DOHH2 (cell line): ENCODE measurements around the gene MAP3K4.

Experiments
- H3F3A ChIP-seq: fragments of 200-600 bp; sonication (generic), shearing (Covaris generic); 2 replicates; pipeline ENCODE4 v1.6.0; 2016; ENCODE audit warnings: antibody characterized with exemption, mild to moderate bottlenecking; ENCODE audit not compliant: control insufficient read depth, insufficient read depth
- H3K27ac ChIP-seq: fragments of 200-600 bp; sonication (generic); 2 replicates; pipeline ENCODE4 v1.5.1; 2014; ENCODE audit warnings: low read depth, mild to moderate bottlenecking, low read length, moderate library complexity
- H3K27me3 ChIP-seq: fragments of 200-600 bp; sonication (generic); 2 replicates; pipeline ENCODE4 v1.6.1; 2014; ENCODE audit warnings: mild to moderate bottlenecking, low read length, mixed read lengths; ENCODE audit not compliant: control insufficient read depth
- H3K36me3 ChIP-seq: fragments of 200-600 bp; sonication (generic); 2 replicates; pipeline ENCODE4 v1.6.1; 2014; ENCODE audit warnings: mild to moderate bottlenecking, low read length, moderate library complexity, mixed read lengths; ENCODE audit not compliant: control insufficient read depth
- H3K4me1 ChIP-seq: fragments of 200-600 bp; sonication (generic); 2 replicates; pipeline ENCODE4 v1.6.1; 2014; ENCODE audit warnings: mild to moderate bottlenecking, low read length, mixed read lengths; ENCODE audit not compliant: control insufficient read depth
- H3K4me2 ChIP-seq: fragments of 200-600 bp; sonication (generic); 2 replicates; pipeline ENCODE4 v1.6.0; 2014; ENCODE audit warnings: mild to moderate bottlenecking, low read length, moderate library complexity
- H3K4me3 ChIP-seq: fragments of 200-600 bp; sonication (generic); 2 replicates; pipeline ENCODE4 v1.5.1; 2014; ENCODE audit warnings: mild to moderate bottlenecking, low read length, mixed read lengths
- H3K79me2 ChIP-seq: fragments of 200-600 bp; sonication (generic); 2 replicates; pipeline ENCODE4 v1.6.1; 2014; ENCODE audit warnings: mild to moderate bottlenecking, low read length, mixed read lengths; ENCODE audit not compliant: control insufficient read depth
- H3K9me2 ChIP-seq: fragments of 200-600 bp; sonication (generic); replicated peaks from 2 replicates; pipeline ENCODE4 v1.6.1; 2014; ENCODE audit warnings: mild to moderate bottlenecking, low read length, mixed read lengths; ENCODE audit not compliant: control insufficient read depth
- H3K9me3 ChIP-seq: fragments of 200-600 bp; sonication (generic); 2 replicates; pipeline ENCODE4 v1.6.1; 2014; ENCODE audit warnings: antibody characterized with exemption, low read length, mixed read lengths; ENCODE audit not compliant: control insufficient read depth, insufficient read depth
- H4K20me1 ChIP-seq: fragments of 200-600 bp; sonication (generic); 2 replicates; pipeline ENCODE4 v1.6.0; 2014; ENCODE audit warnings: low read depth, mild to moderate bottlenecking, antibody characterized with exemption, low read length, moderate library complexity; ENCODE audit not compliant: control insufficient read depth, insufficient read depth
- EZH2phosphoT487 ChIP-seq: fragments of 200-600 bp; sonication (generic); IDR thresholded peaks from 2 replicates; pipeline ENCODE4 v1.6.1; 2017; ENCODE audit warnings: borderline replicate concordance, mild to moderate bottlenecking, antibody characterized with exemption, low read length, moderate library complexity, mixed read lengths
- TF ChIP-seq, protein P1 (sequence below): fragments of 200-600 bp; sonication (generic); IDR thresholded peaks from one replicate; pipeline ENCODE4 v1.5.1; 2014; ENCODE audit warnings: antibody characterized with exemption, mild to moderate bottlenecking, low read depth, low read length; ENCODE audit not compliant: poor library complexity, severe bottlenecking

The MAP3K4 gene

DNA sequence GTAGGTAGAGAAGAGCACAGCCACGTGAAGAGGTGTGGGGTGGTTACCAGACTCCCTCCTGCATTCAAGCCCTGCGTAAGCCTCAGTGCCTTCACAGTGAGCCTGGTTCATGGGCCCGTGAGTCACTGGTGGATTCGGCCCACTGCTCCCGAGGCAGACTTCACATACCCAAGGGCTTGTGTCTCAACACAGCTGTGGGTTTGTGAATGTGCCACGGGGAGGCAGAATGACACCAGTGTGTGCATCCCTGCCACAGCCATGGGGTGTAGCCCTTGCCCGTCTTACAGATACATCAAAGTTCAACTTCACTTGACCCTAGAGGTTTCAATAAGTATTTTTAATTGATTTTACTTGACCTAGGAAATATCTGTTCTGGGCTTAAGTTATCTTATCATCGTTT is 108.5 kb downstream of the MAP3K4 start:
- no peak overlapping the region for H3K4me2 ChIP-seq
- no peaks in the 10 kb centered on the region for H3F3A ChIP-seq
- no peak overlapping the region for H3K4me3 ChIP-seq
- H3K27me3 ChIP-seq, result no peaks in the 10 kb centered on the region
- no peak overlapping the region for H3K27ac ChIP-seq
- H3K79me2 ChIP-seq, result no peaks in the 10 kb centered on the region
- peaks cover 69% of the 10 kb centered on the region for H3K36me3 ChIP-seq
- no peaks in the 10 kb centered on the region for H3K4me1 ChIP-seq
- TF ChIP-seq, protein P1, sequence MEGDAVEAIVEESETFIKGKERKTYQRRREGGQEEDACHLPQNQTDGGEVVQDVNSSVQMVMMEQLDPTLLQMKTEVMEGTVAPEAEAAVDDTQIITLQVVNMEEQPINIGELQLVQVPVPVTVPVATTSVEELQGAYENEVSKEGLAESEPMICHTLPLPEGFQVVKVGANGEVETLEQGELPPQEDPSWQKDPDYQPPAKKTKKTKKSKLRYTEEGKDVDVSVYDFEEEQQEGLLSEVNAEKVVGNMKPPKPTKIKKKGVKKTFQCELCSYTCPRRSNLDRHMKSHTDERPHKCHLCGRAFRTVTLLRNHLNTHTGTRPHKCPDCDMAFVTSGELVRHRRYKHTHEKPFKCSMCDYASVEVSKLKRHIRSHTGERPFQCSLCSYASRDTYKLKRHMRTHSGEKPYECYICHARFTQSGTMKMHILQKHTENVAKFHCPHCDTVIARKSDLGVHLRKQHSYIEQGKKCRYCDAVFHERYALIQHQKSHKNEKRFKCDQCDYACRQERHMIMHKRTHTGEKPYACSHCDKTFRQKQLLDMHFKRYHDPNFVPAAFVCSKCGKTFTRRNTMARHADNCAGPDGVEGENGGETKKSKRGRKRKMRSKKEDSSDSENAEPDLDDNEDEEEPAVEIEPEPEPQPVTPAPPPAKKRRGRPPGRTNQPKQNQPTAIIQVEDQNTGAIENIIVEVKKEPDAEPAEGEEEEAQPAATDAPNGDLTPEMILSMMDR, result no peak
- TF ChIP-seq EZH2phosphoT487, result no peak
- no peaks in the 10 kb centered on the region for H4K20me1 ChIP-seq
- no peaks in the 10 kb centered on the region for H3K9me3 ChIP-seq
- no peaks in the 10 kb centered on the region for H3K9me2 ChIP-seq

DNA sequence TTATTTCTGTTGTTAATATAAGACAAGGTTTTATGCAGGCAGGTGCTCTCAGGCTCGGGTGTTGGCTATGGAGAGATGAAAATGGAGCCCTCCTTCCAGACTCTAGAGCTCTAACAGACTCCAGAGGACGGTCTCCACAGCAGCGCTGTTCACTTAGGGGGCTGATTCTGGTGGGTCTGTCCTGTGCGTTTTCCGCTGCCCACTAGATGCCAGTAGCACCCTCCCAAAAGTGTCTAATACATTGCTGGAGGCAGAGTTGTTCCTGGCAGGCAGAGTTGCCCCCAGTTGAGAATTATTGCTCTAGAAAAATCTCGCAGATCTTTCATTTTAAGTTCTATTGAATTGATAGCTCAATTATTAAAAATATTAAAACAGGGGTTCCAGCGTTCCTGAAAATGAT is 109.9 kb downstream of the MAP3K4 start:
- no peak for TF ChIP-seq EZH2phosphoT487
- TF ChIP-seq, protein P1, result no peak
- H4K20me1 ChIP-seq, result no peaks in the 10 kb centered on the region
- H3K9me3 ChIP-seq, result no peaks in the 10 kb centered on the region
- no peak overlapping the region for H3K4me3 ChIP-seq
- H3K79me2 ChIP-seq, result no peaks in the 10 kb centered on the region
- H3K4me2 ChIP-seq, result no peak overlapping the region
- H3K4me1 ChIP-seq, result no peaks in the 10 kb centered on the region
- H3F3A ChIP-seq, result no peaks in the 10 kb centered on the region
- no peaks in the 10 kb centered on the region for H3K27me3 ChIP-seq
- H3K9me2 ChIP-seq, result no peaks in the 10 kb centered on the region
- H3K27ac ChIP-seq, result no peak overlapping the region
- H3K36me3 ChIP-seq, result peaks cover 68% of the 10 kb centered on the region

DNA sequence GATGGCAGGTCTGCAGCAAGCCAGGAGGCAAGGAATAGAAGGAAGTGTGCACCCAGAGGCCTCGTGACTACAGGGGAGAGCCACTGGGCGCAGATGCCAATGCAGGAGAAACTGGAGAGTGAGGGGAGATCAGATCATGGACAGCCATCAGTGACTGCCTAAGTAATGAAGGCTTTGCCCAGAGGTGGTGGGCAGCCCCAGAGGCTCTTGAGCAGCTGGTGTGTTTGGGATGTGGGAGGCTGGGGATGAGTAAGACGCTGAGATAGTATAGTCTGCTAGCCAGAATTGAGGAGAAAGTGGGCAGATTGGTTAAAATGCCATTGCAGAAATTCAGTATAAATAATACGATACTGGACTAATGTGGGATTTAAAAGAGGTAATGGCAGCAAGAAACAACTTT is 111.9 kb downstream of the MAP3K4 start:
- Histone ChIP-seq H3K27me3 (no peaks in the 10 kb centered on the region), H3K79me2 (no peaks in the 10 kb centered on the region), H3K9me2 (no peaks in the 10 kb centered on the region), H3K9me3 (no peaks in the 10 kb centered on the region), H3F3A (no peaks in the 10 kb centered on the region), H3K4me2 (no peak overlapping the region), H4K20me1 (no peaks in the 10 kb centered on the region), H3K36me3 (peaks cover 70% of the 10 kb centered on the region), H3K27ac (no peak overlapping the region), H3K4me1 (no peaks in the 10 kb centered on the region), H3K4me3 (no peak overlapping the region)
- no peak for TF ChIP-seq EZH2phosphoT487
- TF ChIP-seq, protein P1, result no peak

- H3K4me1 ChIP-seq, result no peaks in the 10 kb centered on the region
- no peak overlapping the region for H3K27ac ChIP-seq
- H3K9me3 ChIP-seq, result no peaks in the 10 kb centered on the region
- H3K9me2 ChIP-seq, result no peaks in the 10 kb centered on the region
- no peaks in the 10 kb centered on the region for H3K79me2 ChIP-seq
- no peak overlapping the region for H3K4me2 ChIP-seq
- H4K20me1 ChIP-seq, result no peaks in the 10 kb centered on the region
- H3K4me3 ChIP-seq, result no peak overlapping the region
- peaks cover 78% of the 10 kb centered on the region for H3K36me3 ChIP-seq
- TF ChIP-seq, protein P1, result no peak
- no peak for TF ChIP-seq EZH2phosphoT487
- no peaks in the 10 kb centered on the region for H3K27me3 ChIP-seq
- H3F3A ChIP-seq, result no peaks in the 10 kb centered on the region
Observed at GRCh38 chr6:161104966-161105365, 113.4 kb downstream of the MAP3K4 start.
